Stimulated activated naive CD4-positive, alpha-beta T cell (primary cell): ENCODE data around the gene HS3ST2.

ENCODE experiments used
- DNase-seq, 6 experiments: peaks; one replicate each; lab custom pipeline; 2025; lab: John Stamatoyannopoulos, UW

The HS3ST2 gene

DNA sequence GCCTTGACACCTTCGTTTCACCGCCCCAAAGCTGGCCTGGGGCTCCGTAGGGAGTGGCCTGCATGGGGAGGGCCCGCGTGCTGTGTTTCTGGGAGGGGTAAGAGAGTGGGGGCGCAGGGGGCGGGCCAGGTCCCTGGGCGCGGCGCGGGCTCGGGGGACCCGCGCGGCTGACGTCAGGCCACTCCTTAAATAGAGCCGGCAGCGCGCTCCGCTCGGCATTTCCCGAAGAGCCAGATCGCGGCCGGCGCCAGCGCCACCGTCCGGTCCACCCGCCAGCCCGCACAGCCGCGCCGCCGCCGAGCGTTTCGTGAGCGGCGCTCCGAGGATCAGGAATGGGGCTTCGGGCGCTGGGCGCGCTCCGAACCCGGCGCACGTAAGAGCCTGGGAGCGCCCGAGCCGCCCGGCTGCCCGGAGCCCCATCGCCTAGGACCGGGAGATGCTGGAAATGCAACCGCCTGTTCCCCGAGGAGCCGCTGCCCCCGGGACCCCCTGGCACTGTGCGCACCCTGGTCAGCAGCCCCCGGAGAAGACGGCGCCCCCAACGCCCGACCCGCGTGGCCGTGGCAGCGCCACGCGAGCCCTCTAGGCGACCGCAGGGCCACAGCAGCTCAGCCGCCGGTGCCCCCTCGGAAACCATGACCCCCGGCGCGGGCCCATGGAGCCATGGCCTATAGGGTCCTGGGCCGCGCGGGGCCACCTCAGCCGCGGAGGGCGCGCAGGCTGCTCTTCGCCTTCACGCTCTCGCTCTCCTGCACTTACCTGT, at the start of gene HS3ST2:
Gene HS3ST2, plus strand, starts transcription at position 215 of the 763 bp plus-strand sequence. Its CDS starts 449 bp downstream, at position 664.
- no peak for DNase-seq

DNA sequence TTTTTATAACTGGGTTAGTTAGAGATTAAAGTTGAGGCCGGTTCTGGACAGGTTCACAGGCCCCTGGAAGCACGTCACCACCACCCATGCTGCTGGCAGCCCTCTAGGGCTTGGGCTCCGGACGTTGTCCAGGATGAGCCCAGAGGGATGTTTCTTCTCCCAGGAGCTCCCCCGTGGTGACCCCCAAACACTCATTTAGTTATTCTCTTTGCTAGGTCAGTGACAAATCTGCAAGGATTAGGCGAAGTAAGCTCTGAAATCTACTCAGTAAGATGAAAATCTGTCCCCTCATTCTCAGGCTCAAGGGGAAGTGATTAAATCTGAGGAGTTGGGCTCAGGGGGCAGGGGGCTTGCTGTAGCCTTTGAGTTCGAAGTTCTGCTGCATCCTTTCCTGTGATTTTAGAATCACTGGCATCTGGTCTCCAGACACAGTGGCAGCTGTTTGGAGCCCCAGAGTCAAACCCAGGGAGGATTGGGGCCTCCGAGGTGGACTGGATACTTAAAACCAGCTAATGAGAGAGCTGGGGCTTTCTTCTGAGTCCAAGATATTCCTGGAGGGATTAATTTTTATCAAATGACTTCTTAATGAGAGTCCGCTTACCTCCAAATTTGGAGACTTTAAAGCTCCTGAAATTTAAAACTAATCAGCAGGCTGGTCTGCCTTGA, 49.2 kb upstream of the HS3ST2 start:
- DNase-seq: no peak

DNA sequence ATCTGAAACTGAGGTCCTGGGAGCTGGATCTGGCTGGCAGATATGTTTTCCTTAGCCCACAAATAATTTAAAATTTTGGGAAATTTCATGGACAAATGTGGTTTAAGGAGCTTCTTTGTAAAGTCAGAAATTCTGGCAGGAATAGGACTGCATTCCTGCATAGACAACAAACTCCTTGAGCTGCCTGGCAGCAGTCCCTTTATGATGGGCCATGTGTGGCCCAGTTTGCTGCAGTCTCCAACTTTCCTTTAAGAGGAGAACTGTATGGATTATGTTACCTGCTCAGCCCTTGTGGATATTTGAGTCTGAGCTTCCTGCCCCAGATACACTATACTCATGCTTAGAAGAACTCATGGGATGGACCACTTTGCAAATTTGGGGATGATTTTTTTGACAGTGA, 48.5 kb upstream of the HS3ST2 start:
- DNase-seq: no peak

DNA sequence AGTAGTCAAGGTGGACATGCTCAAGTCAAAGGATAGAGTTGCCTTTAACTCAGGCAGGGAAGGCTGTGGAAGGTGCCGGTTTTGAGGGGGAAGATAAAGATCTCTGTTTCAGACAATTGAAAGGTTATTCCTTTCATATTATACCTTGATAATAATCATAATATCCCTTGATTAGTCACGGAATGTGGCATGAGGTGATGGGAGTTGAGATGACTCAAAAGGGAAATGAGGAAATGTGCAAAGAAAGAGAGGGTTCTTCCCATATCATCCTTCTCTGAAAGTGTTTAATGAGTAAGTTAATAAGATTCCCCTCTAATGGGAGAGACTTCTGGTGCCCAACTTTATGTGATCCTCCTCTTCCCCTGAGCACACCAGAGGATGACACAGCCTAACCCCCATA, 43.1 kb upstream of the HS3ST2 start:
- no peak for DNase-seq

DNA sequence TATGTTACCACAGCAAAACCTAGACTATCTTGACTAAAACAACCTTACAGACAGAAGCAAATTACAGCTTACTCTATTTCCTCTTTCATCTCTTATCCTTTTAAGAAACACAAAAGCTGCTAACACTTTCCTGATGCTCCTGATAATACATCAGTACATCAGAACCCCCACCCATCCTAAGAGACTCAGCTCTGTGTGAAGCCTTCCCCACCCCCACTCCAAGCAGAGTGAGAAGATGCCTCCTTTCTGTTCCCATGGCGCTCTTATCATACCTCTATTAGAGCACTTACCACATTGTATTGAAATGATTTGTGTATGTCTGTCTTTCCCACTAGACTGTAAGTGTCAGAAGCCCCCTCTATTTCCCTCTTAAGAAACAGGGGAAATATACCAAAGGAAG, 42.4 kb upstream of the HS3ST2 start:
- no peak for DNase-seq

DNA sequence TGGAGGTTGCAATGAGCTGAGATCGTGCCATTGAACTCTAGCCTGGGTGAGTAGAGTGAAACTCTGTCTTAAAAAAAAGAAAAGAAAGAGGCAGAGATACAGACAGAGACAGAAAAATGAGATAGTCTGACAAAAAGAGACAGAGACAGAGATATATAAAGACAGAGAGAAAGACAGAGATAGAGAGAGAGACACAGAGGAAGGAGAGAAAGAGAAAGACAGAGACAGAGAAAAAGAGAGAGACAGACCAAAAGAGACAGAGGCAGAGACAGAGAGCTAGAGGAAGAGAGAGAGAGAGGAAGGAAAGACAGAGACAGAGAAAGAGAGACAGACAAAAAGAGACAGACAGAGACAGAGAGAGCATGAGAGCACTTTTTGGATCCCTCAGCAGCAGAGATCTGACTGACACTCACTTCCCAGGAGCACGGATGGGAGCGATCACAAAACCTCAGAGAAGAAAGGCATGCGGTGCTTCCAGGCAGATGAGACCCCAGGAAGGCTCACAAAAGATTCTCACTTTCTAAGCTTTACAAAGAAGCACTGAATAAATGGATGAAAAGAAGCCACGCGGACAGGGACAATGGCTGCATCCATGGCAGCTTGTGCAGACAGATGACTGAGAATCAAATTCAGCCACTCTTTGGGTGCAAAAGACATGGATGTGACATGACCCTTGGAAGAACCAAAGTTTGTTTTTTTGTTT, 38.6 kb upstream of the HS3ST2 start:
- no peak for DNase-seq

DNA sequence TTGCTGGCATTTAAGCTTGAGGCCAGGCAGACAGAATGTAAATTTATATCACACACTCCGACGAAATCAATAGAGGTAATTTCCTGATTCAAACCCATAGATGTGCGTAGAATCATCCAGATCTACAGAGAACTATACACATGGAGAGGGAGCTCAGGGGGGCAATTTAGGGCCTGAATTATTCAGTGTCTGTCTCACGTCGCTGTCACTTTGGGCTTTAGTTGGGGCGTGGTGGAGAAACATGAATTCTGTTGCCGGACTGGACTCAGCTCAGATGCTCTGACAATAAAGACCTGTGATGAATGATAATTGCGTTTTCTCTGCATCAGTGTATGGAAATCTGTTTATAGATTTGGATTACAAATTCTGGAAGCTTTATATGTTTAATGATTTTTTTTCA, 32.5 kb upstream of the HS3ST2 start:
- DNase-seq: no peak

DNA sequence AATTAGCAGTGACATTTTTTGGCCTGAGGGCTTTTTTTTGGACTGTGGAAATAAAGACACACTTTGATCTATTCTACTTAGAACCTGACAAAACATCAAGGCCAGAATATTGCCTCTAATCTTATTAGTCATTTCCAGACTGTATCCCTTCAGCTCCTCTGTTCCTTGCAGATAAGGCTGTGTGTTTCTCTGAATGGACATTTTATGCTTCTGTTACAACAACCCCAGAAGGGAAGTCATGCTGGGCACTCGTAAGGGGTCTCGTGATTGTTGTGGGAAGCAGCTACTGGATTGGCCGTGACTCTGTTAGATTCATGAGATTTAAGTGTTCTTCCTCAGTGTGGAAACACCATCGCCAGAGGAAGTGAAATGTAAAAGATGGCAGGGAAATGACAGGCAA, 31.6 kb upstream of the HS3ST2 start:
- no peak for DNase-seq

DNA sequence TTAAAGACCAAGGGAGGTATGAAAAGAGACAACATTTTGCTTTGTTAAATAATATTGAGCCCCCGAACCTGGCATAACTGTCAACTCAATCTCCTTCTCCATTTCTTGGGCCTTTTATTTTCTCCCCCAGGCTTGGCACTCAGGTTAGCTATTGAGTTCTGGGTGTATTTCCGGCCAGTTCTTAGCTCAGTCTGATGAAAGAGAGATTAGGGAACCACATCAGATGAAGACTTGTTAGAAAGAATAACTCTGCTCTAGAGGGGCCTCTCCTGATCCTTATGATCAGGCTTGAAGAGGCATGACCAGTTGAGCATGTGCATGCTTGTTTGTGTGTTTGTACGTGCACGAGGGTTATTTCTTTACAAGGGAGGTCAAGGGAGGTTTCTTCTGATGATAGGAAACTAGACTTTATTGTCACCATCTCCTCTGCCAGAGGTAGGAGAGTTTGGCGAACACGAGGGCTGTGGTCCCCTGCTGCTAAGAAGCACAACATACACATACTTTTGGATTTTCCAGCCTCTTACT, 29.2 kb upstream of the HS3ST2 start:
- DNase-seq: no peak

DNA sequence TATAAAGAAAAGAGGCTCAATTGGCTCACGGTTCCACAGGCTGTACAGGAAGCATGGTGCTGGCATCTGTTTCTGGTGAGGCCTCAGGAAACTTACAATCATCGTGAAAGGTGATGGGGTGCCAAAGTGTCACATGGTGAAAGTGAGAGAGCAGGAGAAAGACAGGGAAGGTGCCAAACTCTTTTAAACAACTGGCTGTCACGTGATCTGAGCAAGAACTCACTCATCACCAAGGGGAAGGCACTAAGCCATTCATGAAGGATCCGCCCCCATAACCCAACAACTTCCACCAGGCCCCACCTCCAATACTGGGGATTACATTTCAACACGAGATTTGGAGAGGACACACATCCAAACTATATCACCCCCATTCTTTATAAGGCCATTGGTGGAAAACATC, 28.4 kb upstream of the HS3ST2 start:
- no peak for DNase-seq

DNA sequence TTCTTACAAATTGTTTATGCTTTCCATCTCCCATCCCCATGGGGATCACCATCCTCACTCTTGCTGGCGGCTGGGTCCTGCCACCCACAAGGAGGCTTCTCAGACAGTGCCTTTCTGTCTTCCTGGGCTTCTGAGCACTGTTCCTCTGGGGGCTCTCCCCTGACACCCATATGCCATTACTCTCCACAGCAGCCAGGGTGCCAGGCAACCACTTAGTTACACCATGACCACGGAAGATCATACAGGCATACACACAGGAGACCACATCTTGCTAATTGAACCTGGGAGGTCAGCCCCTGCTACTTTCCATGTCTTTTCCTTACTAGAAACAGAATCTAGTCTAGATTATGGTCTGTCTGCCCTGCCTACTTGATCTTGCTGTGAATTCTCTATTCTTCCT, 27.7 kb upstream of the HS3ST2 start:
- DNase-seq: no peak

DNA sequence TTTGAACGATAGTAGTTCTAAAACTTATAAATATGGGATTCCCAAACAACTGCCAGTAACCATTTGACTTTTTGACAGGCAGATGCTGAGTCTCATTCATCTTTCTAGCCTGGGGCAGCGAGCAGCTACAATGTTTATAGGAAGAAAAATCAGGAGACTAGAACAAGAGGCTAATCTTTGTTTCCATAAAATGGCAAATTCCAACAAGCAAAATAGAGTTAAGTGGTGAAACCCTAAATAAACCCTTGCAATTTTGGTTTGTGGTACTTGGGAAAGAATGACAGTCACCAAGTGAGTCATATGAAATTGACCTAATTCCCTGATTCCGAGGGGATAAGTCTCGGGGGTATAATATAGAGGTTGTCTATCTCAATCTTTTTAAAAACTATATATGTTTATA, 27.3 kb upstream of the HS3ST2 start:
- no peak for DNase-seq

DNA sequence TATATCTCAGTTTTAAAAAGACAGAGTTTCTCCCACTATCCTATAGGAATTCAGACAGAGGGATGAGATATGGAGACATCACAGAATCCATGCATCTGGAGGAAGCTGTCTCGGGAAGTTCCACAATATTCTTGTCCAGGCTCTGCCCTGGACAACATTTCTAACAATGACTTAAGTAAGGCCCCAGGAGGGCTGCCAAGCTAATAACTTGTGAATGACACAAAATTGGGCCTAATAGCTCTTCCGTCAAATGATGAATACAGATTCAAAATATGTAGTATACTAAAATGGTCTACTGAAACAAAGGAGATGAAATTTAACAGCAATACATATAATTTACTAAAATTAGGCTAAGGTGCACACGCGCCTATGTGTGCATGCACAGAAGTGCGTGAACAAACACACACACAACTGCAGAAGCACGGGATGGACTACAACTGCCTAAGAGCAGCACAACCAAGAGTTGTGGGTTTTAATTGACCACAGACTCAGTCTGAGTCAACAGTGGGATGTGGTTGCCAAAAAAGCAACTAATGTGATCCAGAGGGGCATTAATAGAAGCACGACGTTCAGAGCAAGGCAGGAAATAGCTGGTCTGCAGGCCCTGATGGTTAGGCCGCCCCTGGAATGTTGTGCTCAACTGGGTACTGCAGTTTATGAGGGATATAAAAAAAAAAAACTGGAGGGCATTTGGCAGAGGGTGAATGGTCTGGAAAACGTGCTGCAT, 26.3 kb upstream of the HS3ST2 start:
- no peak for DNase-seq

DNA sequence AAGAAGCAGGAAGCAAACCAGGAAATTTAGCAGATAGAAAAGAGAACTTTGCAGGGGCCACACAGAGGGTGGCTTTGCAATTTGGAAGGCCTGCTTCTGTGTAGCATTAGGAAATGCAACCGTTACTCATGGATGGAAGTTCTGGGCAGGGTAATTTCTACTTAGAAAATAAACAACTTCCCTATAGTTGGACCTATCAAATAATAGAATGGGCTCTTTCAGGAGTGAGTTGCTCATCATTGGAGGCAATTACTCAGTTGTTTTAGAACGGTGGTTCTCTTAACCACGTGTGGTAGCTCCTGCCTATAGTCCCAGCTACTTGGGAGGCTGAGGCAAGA, 25.8 kb upstream of the HS3ST2 start:
- DNase-seq: no peak

DNA sequence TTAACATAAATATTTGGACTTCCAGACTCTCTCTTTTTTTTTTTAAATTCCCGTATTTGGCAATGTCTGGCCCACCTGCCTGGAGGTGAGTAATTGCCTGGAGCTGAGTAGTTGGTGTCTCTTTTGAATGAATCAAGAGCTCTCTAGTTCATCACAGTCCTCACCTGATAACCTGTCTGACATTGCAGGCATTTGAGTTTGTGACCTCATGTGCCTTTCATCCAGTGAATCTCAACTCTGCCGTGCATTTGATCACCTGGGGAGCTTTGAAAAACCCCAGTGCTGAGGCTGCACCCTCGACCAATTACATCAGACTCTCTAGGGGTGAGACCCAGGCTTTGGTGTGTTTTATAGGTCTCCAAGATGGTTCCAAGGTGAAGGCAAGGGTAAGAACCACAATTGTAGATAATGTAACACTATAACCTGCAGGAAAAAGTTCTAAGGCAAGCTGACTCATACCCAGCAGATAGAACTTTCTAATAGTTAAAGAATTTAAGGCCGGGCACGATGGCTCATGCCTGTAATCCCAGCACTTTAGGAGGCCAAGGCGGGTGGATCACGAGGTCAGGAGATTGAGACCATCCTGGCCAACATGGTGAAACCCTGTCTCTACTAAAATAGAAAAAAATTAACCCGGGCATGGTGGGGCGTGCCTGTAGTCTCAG, 24.5 kb upstream of the HS3ST2 start:
- no peak for DNase-seq

DNA sequence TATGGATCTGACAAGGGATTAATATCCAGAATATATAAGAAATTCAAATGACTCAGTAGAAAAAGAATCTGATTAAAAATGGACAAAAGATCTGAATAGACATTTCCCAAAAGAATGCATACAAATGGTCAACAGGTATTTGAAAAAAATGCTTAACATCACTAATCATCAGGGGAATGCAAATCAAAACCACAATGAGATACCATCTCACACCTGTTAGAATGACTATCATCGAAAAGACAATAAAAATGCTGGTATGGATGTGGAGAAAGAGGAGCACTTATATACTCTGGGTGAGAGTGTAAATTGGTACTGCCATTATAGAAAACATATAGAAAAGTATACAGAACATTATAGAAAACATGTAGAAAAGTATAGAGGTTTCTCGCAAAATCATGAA, 16.4 kb upstream of the HS3ST2 start:
- no peak for DNase-seq

DNA sequence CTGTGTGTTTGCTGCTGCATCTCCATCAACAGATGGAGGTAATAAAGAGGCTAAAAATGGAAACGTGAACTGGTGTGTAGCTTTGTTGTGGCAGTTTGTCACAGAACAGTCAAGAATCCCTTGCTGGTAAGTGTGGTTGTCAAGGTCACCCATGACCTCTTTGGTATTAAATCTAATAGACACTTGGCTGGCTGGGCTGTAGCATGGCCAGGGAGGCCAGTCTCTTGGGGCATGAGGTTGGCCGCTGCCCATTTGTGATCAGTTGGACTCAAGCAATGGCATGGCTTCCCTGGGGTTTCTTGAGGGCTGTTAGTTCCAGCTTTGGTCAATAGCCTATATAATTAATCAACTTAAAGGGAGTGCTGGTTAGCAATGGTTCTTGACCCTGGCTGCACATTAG, 14.8 kb upstream of the HS3ST2 start:
- DNase-seq: no peak

DNA sequence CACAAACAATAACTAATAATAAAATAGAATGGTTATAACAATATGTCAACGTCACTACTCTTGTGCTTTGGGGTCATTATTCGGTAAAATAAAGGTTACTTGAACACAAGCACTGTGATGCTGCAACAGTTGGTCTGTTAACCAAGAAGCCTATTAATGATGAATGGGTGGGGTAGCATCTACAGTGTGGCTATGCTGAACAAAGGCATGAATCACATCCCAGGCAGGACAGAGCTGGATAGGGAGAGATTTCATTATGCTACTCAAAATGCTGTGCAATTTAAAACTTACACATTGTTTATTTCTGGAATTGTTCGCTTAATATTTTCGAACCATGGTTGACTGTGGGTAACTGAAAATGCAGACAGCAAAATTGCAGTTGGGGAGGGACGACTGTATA, 9.1 kb upstream of the HS3ST2 start:
- no peak for DNase-seq

DNA sequence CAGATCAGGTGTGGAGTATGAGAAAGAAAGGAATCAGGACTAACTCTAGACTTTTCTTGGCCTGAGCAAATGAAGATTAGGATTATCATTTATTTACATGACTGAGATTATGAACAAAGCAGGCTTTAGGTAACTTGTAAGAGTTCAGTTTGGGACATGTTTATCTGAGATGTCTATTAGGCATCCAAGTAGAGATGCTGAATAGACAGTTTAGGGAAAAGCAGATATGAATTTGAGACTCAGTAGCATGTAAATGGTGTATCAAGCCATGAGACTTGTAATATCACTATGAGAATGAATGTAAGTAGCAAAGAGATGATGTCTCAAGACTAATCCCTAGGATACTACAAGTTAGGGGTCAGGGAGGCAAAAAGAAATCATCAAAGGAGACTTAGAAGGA, 8.6 kb upstream of the HS3ST2 start:
- DNase-seq: no peak

DNA sequence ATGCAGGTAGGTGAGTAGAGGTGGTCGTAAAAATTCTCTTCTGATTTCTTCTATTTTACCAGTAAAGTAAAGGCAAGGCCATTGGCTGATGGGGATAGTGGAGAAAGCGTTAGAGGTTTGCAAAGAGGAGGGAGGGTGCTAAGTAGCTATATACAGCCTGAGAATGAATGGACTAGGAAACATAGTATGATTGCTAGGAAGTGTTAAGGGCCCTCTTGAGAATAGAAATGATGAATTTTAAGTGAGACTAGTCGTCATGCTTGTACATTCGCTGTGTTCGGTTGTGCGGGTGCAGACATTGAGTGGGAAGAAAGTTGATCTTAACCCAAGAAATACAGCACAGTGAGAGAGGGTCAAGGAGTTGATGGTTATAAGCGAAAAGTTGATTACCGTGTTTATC, 7.2 kb upstream of the HS3ST2 start:
- no peak for DNase-seq

DNA sequence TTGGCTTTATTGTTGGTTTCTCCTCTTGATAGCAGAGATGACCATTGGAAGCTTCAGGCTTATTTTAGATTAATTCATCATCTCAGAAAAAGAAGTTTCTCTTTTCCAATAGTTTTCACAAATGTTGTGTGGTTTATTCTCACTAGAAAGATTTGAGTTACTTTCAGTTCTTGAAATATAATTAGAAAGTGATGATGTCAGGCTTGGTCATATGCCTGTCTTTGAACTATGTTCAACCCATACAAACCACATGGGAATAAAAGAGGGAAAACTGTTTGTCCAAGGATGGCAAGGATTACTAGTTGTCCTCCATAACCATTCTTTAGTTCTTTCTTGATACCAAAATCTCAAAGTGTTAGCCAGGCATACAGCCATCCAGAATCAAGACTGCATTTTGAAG, 3.7 kb upstream of the HS3ST2 start:
- no peak for DNase-seq
